T-helper 2 cell treated with Interferon-gamma antibody and Interleukin-4, amounts not matched to agents 5 μg/mL and 100 μg/mL, for 36 hours (primary cell): ENCODE measurements around the gene COPZ1.
"Not testable (repeated sequence)": the region's sequence is repeated elsewhere in the genome, so short reads cannot be mapped to it uniquely, and the experiment has no call there.

Experiments used
- DNase-seq: peaks from one replicate; pipeline ENCODE4 v3.0.0; 2021; ENCODE audit warnings: low spot score
- H3K27ac Mint-ChIP-seq: one replicate; pipeline ENCODE4 v1.8.0; 2021; ENCODE audit warnings: mild to moderate bottlenecking, mixed read lengths
- H3K27me3 Mint-ChIP-seq: one replicate; pipeline ENCODE4 v1.8.0; 2021; ENCODE audit warnings: low read depth, mixed read lengths
- H3K36me3 Mint-ChIP-seq: one replicate; pipeline ENCODE4 v1.8.0; 2021; ENCODE audit warnings: low read depth, mixed read lengths
- H3K4me1 Mint-ChIP-seq: one replicate; pipeline ENCODE4 v1.8.0; 2021; ENCODE audit warnings: low read depth, mixed read lengths
- H3K4me3 Mint-ChIP-seq: one replicate; pipeline ENCODE4 v1.8.0; 2022; ENCODE audit warnings: mild to moderate bottlenecking, moderate library complexity, mixed read lengths
- H3K9me3 Mint-ChIP-seq: one replicate; pipeline ENCODE4 v1.8.0; 2021; ENCODE audit warnings: mixed read lengths

The COPZ1 gene

GRCh38 chr12:54337280-54337842 lies 12.4 kb downstream of the COPZ1 start:
- peaks cover 9% of the 10 kb centered on the region for H3K4me1 Mint-ChIP-seq
- H3K4me3 Mint-ChIP-seq, result no peak overlapping the region
- no peaks in the 10 kb centered on the region for H3K27me3 Mint-ChIP-seq
- H3K9me3 Mint-ChIP-seq, result no peaks in the 10 kb centered on the region
- H3K27ac Mint-ChIP-seq, result no peak overlapping the region
- no peak for DNase-seq
- H3K36me3 Mint-ChIP-seq, result peaks cover 13% of the 10 kb centered on the region

- peaks cover 9% of the 10 kb centered on the region for H3K4me1 Mint-ChIP-seq
- no peak overlapping the region for H3K4me3 Mint-ChIP-seq
- peaks cover 18% of the 10 kb centered on the region for H3K36me3 Mint-ChIP-seq
- H3K9me3 Mint-ChIP-seq, result no peaks in the 10 kb centered on the region
- H3K27me3 Mint-ChIP-seq, result no peaks in the 10 kb centered on the region
- no peak for DNase-seq
- H3K27ac Mint-ChIP-seq, result no peak overlapping the region
Measured at GRCh38 chr12:54337854-54338650, 13.1 kb downstream of the COPZ1 start.

- H3K9me3 Mint-ChIP-seq, result no peaks in the 10 kb centered on the region
- no peak for DNase-seq
- H3K36me3 Mint-ChIP-seq, result peaks cover 23% of the 10 kb centered on the region
- H3K27ac Mint-ChIP-seq, result no peak overlapping the region
- no peaks in the 10 kb centered on the region for H3K27me3 Mint-ChIP-seq
- no peak overlapping the region for H3K4me3 Mint-ChIP-seq
- peaks cover 3% of the 10 kb centered on the region for H3K4me1 Mint-ChIP-seq
Measured at GRCh38 chr12:54338698-54339296, 13.9 kb downstream of the COPZ1 start.

- Mint-ChIP-seq H3K4me1 (no peaks in the 10 kb centered on the region), H3K27ac (no peak overlapping the region), H3K36me3 (peaks cover 30% of the 10 kb centered on the region), H3K4me3 (no peak overlapping the region), H3K9me3 (no peaks in the 10 kb centered on the region), H3K27me3 (no peaks in the 10 kb centered on the region)
- DNase-seq, result no peak
Measured at GRCh38 chr12:54340846-54341245, 15.9 kb downstream of the COPZ1 start.

- Mint-ChIP-seq H3K9me3 (no peaks in the 10 kb centered on the region), H3K27ac (no peak overlapping the region), H3K4me3 (no peak overlapping the region)
Measured at GRCh38 chr12:54341378-54342300, 16.7 kb downstream of the COPZ1 start.

GRCh38 chr12:54349036-54349435 lies 24.1 kb downstream of the COPZ1 start:
- H3K4me3 Mint-ChIP-seq, result no peak overlapping the region
- peaks cover 50% of the 10 kb centered on the region for H3K36me3 Mint-ChIP-seq

More at GRCh38 chr12:54341378-54342300, 16.7 kb downstream of the COPZ1 start:
- Mint-ChIP-seq H3K27me3 (no peaks in the 10 kb centered on the region), H3K4me1 (no peaks in the 10 kb centered on the region), H3K36me3 (peaks cover 30% of the 10 kb centered on the region)
- no peak for DNase-seq

GRCh38 chr12:54349679-54350078 lies 24.7 kb downstream of the COPZ1 start:
- Mint-ChIP-seq H3K27ac (no peak overlapping the region), H3K36me3 (peaks cover 50% of the 10 kb centered on the region), H3K4me1 (peaks cover 15% of the 10 kb centered on the region), H3K9me3 (no peaks in the 10 kb centered on the region), H3K4me3 (no peak overlapping the region), H3K27me3 (no peaks in the 10 kb centered on the region)
- DNase-seq, result no peak

More at GRCh38 chr12:54349036-54349435, 24.1 kb downstream of the COPZ1 start:
- no peaks in the 10 kb centered on the region for H3K9me3 Mint-ChIP-seq
- no peak overlapping the region for H3K27ac Mint-ChIP-seq
- no peaks in the 10 kb centered on the region for H3K27me3 Mint-ChIP-seq
- H3K4me1 Mint-ChIP-seq, result peaks cover 15% of the 10 kb centered on the region
- no peak for DNase-seq

- no peak overlapping the region for H3K4me3 Mint-ChIP-seq
- H3K27me3 Mint-ChIP-seq, result no peaks in the 10 kb centered on the region
- no peaks in the 10 kb centered on the region for H3K9me3 Mint-ChIP-seq
- DNase-seq, result no peak
- peaks cover 15% of the 10 kb centered on the region for H3K4me1 Mint-ChIP-seq
- H3K36me3 Mint-ChIP-seq, result peaks cover 42% of the 10 kb centered on the region
- no peak overlapping the region for H3K27ac Mint-ChIP-seq
Measured at GRCh38 chr12:54350743-54351142, 25.8 kb downstream of the COPZ1 start.

- no peak overlapping the region for H3K4me3 Mint-ChIP-seq
- peaks cover 42% of the 10 kb centered on the region for H3K36me3 Mint-ChIP-seq
- no peak for DNase-seq
- no peak overlapping the region for H3K27ac Mint-ChIP-seq
- H3K4me1 Mint-ChIP-seq, result peaks cover 15% of the 10 kb centered on the region
- H3K27me3 Mint-ChIP-seq, result no peaks in the 10 kb centered on the region
- H3K9me3 Mint-ChIP-seq, result no peaks in the 10 kb centered on the region
Measured at GRCh38 chr12:54351341-54351740, 26.4 kb downstream of the COPZ1 start.

- Mint-ChIP-seq H3K27ac (peak overlapping the region; percentile 39), H3K4me1 (peaks cover 15% of the 10 kb centered on the region), H3K36me3 (peaks cover 39% of the 10 kb centered on the region), H3K27me3 (no peaks in the 10 kb centered on the region), H3K4me3 (peak overlapping the region; percentile 47), H3K9me3 (no peaks in the 10 kb centered on the region)
- DNase-seq, result peak; percentile 33
Measured at GRCh38 chr12:54352022-54352531, 27.1 kb downstream of the COPZ1 start.

- H3K27ac Mint-ChIP-seq, result no peak overlapping the region
- DNase-seq, result no peak
- H3K4me3 Mint-ChIP-seq, result no peak overlapping the region
- peaks cover 32% of the 10 kb centered on the region for H3K36me3 Mint-ChIP-seq
- H3K9me3 Mint-ChIP-seq, result no peaks in the 10 kb centered on the region
- no peaks in the 10 kb centered on the region for H3K27me3 Mint-ChIP-seq
- peaks cover 17% of the 10 kb centered on the region for H3K4me1 Mint-ChIP-seq
Measured at GRCh38 chr12:54352891-54353874, 28.3 kb downstream of the COPZ1 start.

GRCh38 chr12:54354271-54354670 lies 29.3 kb downstream of the COPZ1 start:
- H3K4me1 Mint-ChIP-seq, result peaks cover 17% of the 10 kb centered on the region
- not testable (repeated sequence) for H3K4me3 Mint-ChIP-seq, H3K9me3 Mint-ChIP-seq, H3K27ac Mint-ChIP-seq, H3K27me3 Mint-ChIP-seq, DNase-seq
- peaks cover 30% of the 10 kb centered on the region for H3K36me3 Mint-ChIP-seq
